AG09319 (cell line): ENCODE measurements around the gene REM1.
"Not testable (repeated sequence)": the region's sequence is repeated elsewhere in the genome, so short reads cannot be mapped to it uniquely, and the experiment has no call there.

ENCODE experiments used
- DNase-seq: peaks from one replicate; pipeline ENCODE4 v3.0.0-alpha.2; 2010; ENCODE audit warnings: low read depth; ENCODE audit errors: extremely low read depth
- CTCF ChIP-seq: IDR thresholded peaks from 2 replicates; pipeline ENCODE4 v1.5.1; 2011; ENCODE audit warnings: low read depth, mild to moderate bottlenecking, inconsistent platforms, low read length, moderate library complexity

REM1 gene

GRCh38 chr20:31517373-31517772, 42.3 kb downstream of the REM1 start:
- TF ChIP-seq CTCF: peak; percentile 60
- peak; percentile 43 for DNase-seq

GRCh38 chr20:31521267-31521666, 46.2 kb downstream of the REM1 start:
- DNase-seq: not testable (repeated sequence)

- TF ChIP-seq CTCF: no peak
- no peak for DNase-seq
Measured at GRCh38 chr20:31522731-31523130, 47.6 kb downstream of the REM1 start.

- TF ChIP-seq CTCF: no peak
- no peak for DNase-seq
Measured at GRCh38 chr20:31523361-31524283, 48.5 kb downstream of the REM1 start.

- no peak for TF ChIP-seq CTCF
- no peak for DNase-seq
Measured at GRCh38 chr20:31527266-31527665, 52.2 kb downstream of the REM1 start.
